Measurements from ENCODE around the gene NRXN3.

DNA sequence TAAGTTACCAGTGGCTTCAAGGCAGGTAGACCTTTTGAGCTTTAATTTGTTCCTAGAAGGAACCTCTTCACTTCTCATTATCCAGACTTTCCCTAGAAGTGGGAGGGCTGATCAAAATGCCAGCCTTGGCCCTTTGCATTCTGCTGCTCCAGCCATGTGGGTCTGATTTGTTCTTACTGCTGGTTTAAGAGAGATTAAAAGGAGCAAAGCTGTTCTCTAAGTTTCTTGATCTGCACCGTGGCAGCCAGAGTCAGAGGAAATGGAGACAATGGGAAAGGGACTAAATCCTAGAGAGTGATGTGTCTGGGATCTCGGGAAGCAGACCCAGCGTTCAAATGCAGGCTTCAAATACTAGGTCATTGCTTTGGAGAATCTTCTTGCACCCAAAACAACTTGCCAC, 1281.4 kb downstream of the NRXN3 start:
- TF ChIP-seq, protein P1, sequence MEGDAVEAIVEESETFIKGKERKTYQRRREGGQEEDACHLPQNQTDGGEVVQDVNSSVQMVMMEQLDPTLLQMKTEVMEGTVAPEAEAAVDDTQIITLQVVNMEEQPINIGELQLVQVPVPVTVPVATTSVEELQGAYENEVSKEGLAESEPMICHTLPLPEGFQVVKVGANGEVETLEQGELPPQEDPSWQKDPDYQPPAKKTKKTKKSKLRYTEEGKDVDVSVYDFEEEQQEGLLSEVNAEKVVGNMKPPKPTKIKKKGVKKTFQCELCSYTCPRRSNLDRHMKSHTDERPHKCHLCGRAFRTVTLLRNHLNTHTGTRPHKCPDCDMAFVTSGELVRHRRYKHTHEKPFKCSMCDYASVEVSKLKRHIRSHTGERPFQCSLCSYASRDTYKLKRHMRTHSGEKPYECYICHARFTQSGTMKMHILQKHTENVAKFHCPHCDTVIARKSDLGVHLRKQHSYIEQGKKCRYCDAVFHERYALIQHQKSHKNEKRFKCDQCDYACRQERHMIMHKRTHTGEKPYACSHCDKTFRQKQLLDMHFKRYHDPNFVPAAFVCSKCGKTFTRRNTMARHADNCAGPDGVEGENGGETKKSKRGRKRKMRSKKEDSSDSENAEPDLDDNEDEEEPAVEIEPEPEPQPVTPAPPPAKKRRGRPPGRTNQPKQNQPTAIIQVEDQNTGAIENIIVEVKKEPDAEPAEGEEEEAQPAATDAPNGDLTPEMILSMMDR (IDR thresholded peaks at IDR 0.05; ENCODE audit: low read length) = no peak
- no peak for TF ChIP-seq EZH2 (IDR thresholded peaks at IDR 0.05; ENCODE audit: borderline replicate concordance, low read length)

Measured in OCI-LY1 (cell line).